Activated CD8-positive, alpha-beta T cell treated with anti-CD3 and anti-CD28 coated beads for 36 hours (primary cell): ENCODE data around the gene ZNF507. TPM values are rescaled to one million over a fixed set of nuclear protein-coding genes. Genes with fewer than 3 reads are reported as not detected.

Source experiments
- ATAC-seq: fragments of 200-7000 bp; cut with Tn5 transposase; one replicate; pipeline ENCODE4 v1.10.0; 2021; ENCODE audit warnings: mild to moderate bottlenecking, moderate library complexity
- CTCF ChIA-PET: fragments of 350-600 bp; sonication (Branson Sonifier 250); formaldehyde crosslinking; loops from one replicate; lab custom pipeline; 2021; ENCODE audit warnings: antibody characterized with exemption; lab: Charles Lee
- POLR2A ChIA-PET: fragments of 350-600 bp; sonication (Branson Sonifier 250); formaldehyde crosslinking; loops from one replicate; lab custom pipeline; 2021; ENCODE audit warnings: antibody characterized with exemption; lab: Charles Lee
- DNase-seq: peaks from one replicate; pipeline ENCODE4 v3.0.0-alpha.2; 2020
- H3K27ac Mint-ChIP-seq: one replicate; pipeline ENCODE4 v1.8.0; 2021; ENCODE audit warnings: mild to moderate bottlenecking, mixed read lengths
- H3K27me3 Mint-ChIP-seq: one replicate; pipeline ENCODE4 v1.8.0; 2021; ENCODE audit warnings: mixed read lengths
- H3K36me3 Mint-ChIP-seq: one replicate; pipeline ENCODE4 v1.8.0; 2021; ENCODE audit warnings: low read depth, mixed read lengths
- H3K4me1 Mint-ChIP-seq: one replicate; pipeline ENCODE4 v1.8.0; 2021; ENCODE audit warnings: low read depth, mixed read lengths
- H3K4me3 Mint-ChIP-seq: one replicate; pipeline ENCODE4 v1.8.0; 2021; ENCODE audit warnings: mild to moderate bottlenecking, moderate library complexity, mixed read lengths
- H3K9me3 Mint-ChIP-seq: one replicate; pipeline ENCODE4 v1.8.0; 2021; ENCODE audit warnings: mixed read lengths
- CTCF ChIP-seq: fragments of 200-600 bp; IDR thresholded peaks from one replicate; pipeline ENCODE4 v1.8.0; 2022; ENCODE audit warnings: antibody characterized with exemption, mild to moderate bottlenecking
- intact Hi-C: fragments of 100-400 bp; cut with micrococcal nuclease; formaldehyde crosslinking; loops from one replicate; pipeline ENCODE4 v1.10.0; 2022
- total RNA-seq, 2 experiments: library from RNA; stranded (reverse); gene quantifications; one replicate each; pipeline ENCODE4 v1.2.3, GENCODE V29; 2021

ZNF507 gene
- total RNA-seq, 2 experiments from 2014 or later, result 24.2 to 25.6 TPM

- POLR2A ChIA-PET, result no interaction called here
- H3K4me3 Mint-ChIP-seq, result no peak overlapping the region
- H3K27me3 Mint-ChIP-seq, result no peaks in the 10 kb centered on the region
Measured at GRCh38 chr19:32359581-32359980, 14.2 kb downstream of the ZNF507 start.

GRCh38 chr19:32361574-32362317 is 16.3 kb downstream of the ZNF507 start:
- Mint-ChIP-seq H3K27ac (no peak overlapping the region), H3K9me3 (no peaks in the 10 kb centered on the region), H3K4me1 (peaks cover 53% of the 10 kb centered on the region), H3K27me3 (no peaks in the 10 kb centered on the region), H3K4me3 (no peak overlapping the region), H3K36me3 (peaks cover 60% of the 10 kb centered on the region)
- CTCF ChIA-PET, result no interaction called here
- ATAC-seq, result no peak
- TF ChIP-seq CTCF, result no peak
- no peak for DNase-seq
- intact Hi-C loops, result no loop called here
- POLR2A ChIA-PET, result interaction anchor here (0.6 kb wide), 2 partner anchors 28 to 691 kb away, joined by 3 read pairs; no protein-coding TSS in a partner anchor

More at GRCh38 chr19:32359581-32359980, 14.2 kb downstream of the ZNF507 start:
- no peak for DNase-seq
- Mint-ChIP-seq H3K4me1 (peaks cover 55% of the 10 kb centered on the region), H3K9me3 (no peaks in the 10 kb centered on the region), H3K36me3 (peaks cover 60% of the 10 kb centered on the region), H3K27ac (no peak overlapping the region)
- no peak for TF ChIP-seq CTCF
- ATAC-seq, result no peak
- CTCF ChIA-PET, result interaction anchor here (1.0 kb wide), 1 partner anchor 9 kb away, joined by 4 read pairs; no protein-coding TSS in a partner anchor
- intact Hi-C loops, result no loop called here

GRCh38 chr19:32362318-32362691 is 16.9 kb downstream of the ZNF507 start:
- intact Hi-C loops, result no loop called here

GRCh38 chr19:32363175-32363574 is 17.8 kb downstream of the ZNF507 start:
- ChIA-PET POLR2A (no interaction called here), CTCF (interaction anchor here (0.8 to 0.9 kb wide), 2 partner anchors 22 to 53 kb away, joined by 3 read pairs; no protein-coding TSS in a partner anchor)
- Mint-ChIP-seq H3K4me3 (no peak overlapping the region), H3K4me1 (peaks cover 59% of the 10 kb centered on the region), H3K27me3 (no peaks in the 10 kb centered on the region), H3K36me3 (peaks cover 71% of the 10 kb centered on the region), H3K9me3 (no peaks in the 10 kb centered on the region), H3K27ac (no peak overlapping the region)
- DNase-seq (no peak), ATAC-seq (no peak)
- intact Hi-C loops, result no loop called here
- TF ChIP-seq CTCF, result no peak

More at GRCh38 chr19:32362318-32362691, 16.9 kb downstream of the ZNF507 start:
- DNase-seq (no peak), ATAC-seq (no peak)
- POLR2A ChIA-PET, result interaction anchor here (0.6 kb wide), 2 partner anchors 27 to 691 kb away, joined by 3 read pairs; no protein-coding TSS in a partner anchor
- Mint-ChIP-seq H3K4me1 (peaks cover 54% of the 10 kb centered on the region), H3K27me3 (no peaks in the 10 kb centered on the region), H3K36me3 (peaks cover 63% of the 10 kb centered on the region), H3K9me3 (no peaks in the 10 kb centered on the region), H3K27ac (no peak overlapping the region), H3K4me3 (no peak overlapping the region)
- TF ChIP-seq CTCF, result no peak
- CTCF ChIA-PET, result no interaction called here

GRCh38 chr19:32363632-32364031 is 18.2 kb downstream of the ZNF507 start:
- peaks cover 61% of the 10 kb centered on the region for H3K4me1 Mint-ChIP-seq
- CTCF ChIA-PET, result interaction anchor here (0.8 to 0.9 kb wide), 2 partner anchors 23 to 52 kb away, joined by 3 read pairs; no protein-coding TSS in a partner anchor
- POLR2A ChIA-PET, result no interaction called here
- H3K4me3 Mint-ChIP-seq, result no peak overlapping the region
- no peak overlapping the region for H3K27ac Mint-ChIP-seq
- intact Hi-C loops, result no loop called here
- no peaks in the 10 kb centered on the region for H3K27me3 Mint-ChIP-seq
- no peak for TF ChIP-seq CTCF
- peaks cover 71% of the 10 kb centered on the region for H3K36me3 Mint-ChIP-seq
- DNase-seq (no peak), ATAC-seq (no peak)
- H3K9me3 Mint-ChIP-seq, result no peaks in the 10 kb centered on the region
